HEK293 (cell line): ENCODE results near the gene GOLGA1.

Experiments used
- CTCF ChIA-PET: fragments of 350-600 bp; formaldehyde crosslinking; extraction: SDS; loops from one replicate; lab custom pipeline; 2021; ENCODE audit warnings: antibody characterized with exemption; lab: Yijun Ruan, JAX
- POLR2A ChIA-PET: fragments of 300-600 bp; formaldehyde crosslinking; extraction: SDS; loops from one replicate; lab custom pipeline; 2020; ENCODE audit warnings: antibody characterized with exemption, inconsistent platforms; lab: Yijun Ruan, JAX
- H3K27ac ChIP-seq: fragments of 200-500 bp; sonication (Bioruptor generic); 2 replicates; pipeline ENCODE4 v1.5.1; 2014; ENCODE audit warnings: low read depth, low read length, control low read depth, inconsistent platforms; ENCODE audit errors: extremely low read depth
- H3K36me3 ChIP-seq, 2 experiments: fragments of 200-500 bp in 1 of 2; sonication (Bioruptor generic) in 1 of 2; 1 replicate in 1 of 2; 2 replicates in 1 of 2; pipeline ENCODE4 v1.5.1; 2014 to 2017; ENCODE audit warnings: inconsistent platforms in 2 of 2, low read length in 2 of 2; ENCODE audit not compliant: control insufficient read depth in 2 of 2, insufficient read depth in 1 of 2
- H3K4me1 ChIP-seq: fragments of 200-500 bp; sonication (Bioruptor generic); 2 replicates; pipeline ENCODE4 v1.5.1; 2014; ENCODE audit warnings: mild to moderate bottlenecking, low read length, inconsistent platforms; ENCODE audit not compliant: control insufficient read depth, insufficient read depth
- H3K4me3 ChIP-seq: 2 replicates; pipeline ENCODE4 v1.5.1; 2011; ENCODE audit warnings: low read depth, mild to moderate bottlenecking, control low read depth, low read length, moderate library complexity
- H3K9me3 ChIP-seq: fragments of 200-500 bp; sonication (Bioruptor generic); 2 replicates; pipeline ENCODE4 v1.5.1; 2014; ENCODE audit warnings: low read depth, low read length, inconsistent platforms; ENCODE audit not compliant: control insufficient read depth, insufficient read depth
- ZNF175 ChIP-seq: fragments of 450-650 bp; formaldehyde crosslinking; IDR thresholded peaks from 2 replicates; pipeline ENCODE4 v1.5.1; 2016; ENCODE audit warnings: missing biosample characterization, missing genetic modification characterization
- ZNF280C ChIP-seq: fragments of 450-650 bp; formaldehyde crosslinking; IDR thresholded peaks from 2 replicates; pipeline ENCODE4 v1.5.1; 2016; ENCODE audit warnings: missing biosample characterization, missing genetic modification characterization
- ZNF37A ChIP-seq: fragments of 450-650 bp; IDR thresholded peaks from 2 replicates; pipeline ENCODE4 v1.5.1; 2018; ENCODE audit warnings: missing biosample characterization, missing genetic modification characterization
- ZNF404 ChIP-seq: fragments of 450-650 bp; formaldehyde crosslinking; IDR thresholded peaks from 2 replicates; pipeline ENCODE4 v1.5.1; 2017; ENCODE audit warnings: missing biosample characterization, missing genetic modification characterization
- ZNF548 ChIP-seq: fragments of 450-650 bp; formaldehyde crosslinking; IDR thresholded peaks from 2 replicates; pipeline ENCODE4 v1.5.1; 2016; ENCODE audit warnings: missing biosample characterization, missing genetic modification characterization
- ZNF555 ChIP-seq: fragments of 450-650 bp; formaldehyde crosslinking; conservative IDR thresholded peaks from 2 replicates; pipeline ENCODE4 v1.5.1; 2017; ENCODE audit warnings: missing biosample characterization, mild to moderate bottlenecking, missing genetic modification characterization, inconsistent platforms
- ZNF585B ChIP-seq: fragments of 450-650 bp; formaldehyde crosslinking; IDR thresholded peaks from 2 replicates; pipeline ENCODE4 v1.5.1; 2016; ENCODE audit warnings: missing biosample characterization, missing genetic modification characterization
- ZNF621 ChIP-seq: fragments of 450-650 bp; formaldehyde crosslinking; IDR thresholded peaks from 2 replicates; pipeline ENCODE4 v1.5.1; 2017; ENCODE audit warnings: missing biosample characterization, missing genetic modification characterization
- ZNF76 ChIP-seq: fragments of 450-650 bp; formaldehyde crosslinking; IDR thresholded peaks from 2 replicates; pipeline ENCODE4; 2016; ENCODE audit warnings: low read depth, missing biosample characterization, missing genetic modification characterization, borderline replicate concordance
- ZNF776 ChIP-seq: fragments of 450-650 bp; formaldehyde crosslinking; IDR thresholded peaks from 2 replicates; pipeline ENCODE4 v1.5.0; 2017; ENCODE audit warnings: missing biosample characterization, missing genetic modification characterization, borderline replicate concordance
- TF ChIP-seq, protein P1 (sequence below): fragments of 450-650 bp; formaldehyde crosslinking; IDR thresholded peaks from 2 replicates; pipeline ENCODE4 v1.5.0; 2017; ENCODE audit warnings: missing biosample characterization, missing genetic modification characterization, borderline replicate concordance

GOLGA1 gene

GRCh38 chr9:124861342-124862229 lies 79.3 kb downstream of the GOLGA1 start, which contains the start of the genes ARPC5L and RPL35 (continued):
- TF ChIP-seq ZNF555 (tag by site-specific recombination), result no peak
- TF ChIP-seq, all 188 proteins: peak for 50

- TF ChIP-seq ZNF280C (tag by site-specific recombination) (no peak), ZNF776 (tag by site-specific recombination) (no peak), ZNF585B (tag by site-specific recombination) (no peak), ZNF621 (tag by site-specific recombination) (no peak), ZNF37A (tag by site-specific recombination) (no peak), ZNF175 (tag by site-specific recombination) (no peak), ZNF548 (tag by site-specific recombination) (no peak)
- TF ChIP-seq, protein P1, sequence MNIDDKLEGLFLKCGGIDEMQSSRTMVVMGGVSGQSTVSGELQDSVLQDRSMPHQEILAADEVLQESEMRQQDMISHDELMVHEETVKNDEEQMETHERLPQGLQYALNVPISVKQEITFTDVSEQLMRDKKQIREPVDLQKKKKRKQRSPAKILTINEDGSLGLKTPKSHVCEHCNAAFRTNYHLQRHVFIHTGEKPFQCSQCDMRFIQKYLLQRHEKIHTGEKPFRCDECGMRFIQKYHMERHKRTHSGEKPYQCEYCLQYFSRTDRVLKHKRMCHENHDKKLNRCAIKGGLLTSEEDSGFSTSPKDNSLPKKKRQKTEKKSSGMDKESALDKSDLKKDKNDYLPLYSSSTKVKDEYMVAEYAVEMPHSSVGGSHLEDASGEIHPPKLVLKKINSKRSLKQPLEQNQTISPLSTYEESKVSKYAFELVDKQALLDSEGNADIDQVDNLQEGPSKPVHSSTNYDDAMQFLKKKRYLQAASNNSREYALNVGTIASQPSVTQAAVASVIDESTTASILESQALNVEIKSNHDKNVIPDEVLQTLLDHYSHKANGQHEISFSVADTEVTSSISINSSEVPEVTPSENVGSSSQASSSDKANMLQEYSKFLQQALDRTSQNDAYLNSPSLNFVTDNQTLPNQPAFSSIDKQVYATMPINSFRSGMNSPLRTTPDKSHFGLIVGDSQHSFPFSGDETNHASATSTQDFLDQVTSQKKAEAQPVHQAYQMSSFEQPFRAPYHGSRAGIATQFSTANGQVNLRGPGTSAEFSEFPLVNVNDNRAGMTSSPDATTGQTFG, result no peak
- H3K9me3 ChIP-seq, result no peaks in the 10 kb centered on the region
- ChIA-PET POLR2A (interaction anchor here (0.6 to 3.0 kb wide), 17 partner anchors 8 to 612 kb away, joined by 3 to 46 read pairs (median 4); partner anchors contain the start of genes NR6A1, OLFML2A, RABEPK and SCAI), CTCF (interaction anchor here (0.6 to 3.6 kb wide), 10 partner anchors 8 to 523 kb away, joined by 3 to 24 read pairs (median 4); partner anchors contain the start of genes NR6A1, OLFML2A and WDR38)
- peaks cover 4 to 51% of the 10 kb centered on the region in 2 experiments; a peak in 2 of 3 replicates for H3K36me3 ChIP-seq
- peak overlapping the region; percentile 100 for H3K27ac ChIP-seq
- no peaks in the 10 kb centered on the region for H3K4me1 ChIP-seq
- peak overlapping the region; percentile 86 for H3K4me3 ChIP-seq
Measured at GRCh38 chr9:124860582-124861341, 80.1 kb downstream of the GOLGA1 start.

- POLR2A ChIA-PET, result interaction anchor here (0.7 to 10.0 kb wide), 11 partner anchors 9 to 271 kb away, joined by 3 to 201 read pairs (median 5); partner anchors contain the start of genes NR6A1 and OLFML2A
- Histone ChIP-seq H3K27ac (peak overlapping the region; percentile 100), H3K9me3 (no peaks in the 10 kb centered on the region), H3K36me3 (peaks cover 4 to 51% of the 10 kb centered on the region in 2 experiments; a peak in 2 of 3 replicates), H3K4me1 (no peaks in the 10 kb centered on the region), H3K4me3 (peak overlapping the region; percentile 86)
- CTCF ChIA-PET, result interaction anchor here (0.7 to 31.1 kb wide), 8 partner anchors 7 to 148 kb away, joined by 3 to 1257 read pairs (median 12); partner anchors contain the start of genes NR6A1, OLFML2A and WDR38
- TF ChIP-seq ZNF76 (tag by site-specific recombination) (peak; percentile 49; the same call in 1 of the 2 replicates), ZNF404 (tag by site-specific recombination) (no peak)
Measured at GRCh38 chr9:124859803-124860581, 80.9 kb downstream of the GOLGA1 start.
